Progenitor cell of endocrine pancreas (in vitro differentiated cells): ENCODE results near the gene FOXP1. TPM values are rescaled to one million over a fixed set of nuclear protein-coding genes. Genes with fewer than 3 reads are reported as not detected.

ENCODE experiments used
- DNase-seq: peaks from one replicate; pipeline ENCODE4 v3.0.0; 2021; ENCODE audit warnings: low spot score; ENCODE audit not compliant: unreplicated experiment
- H3K27ac Mint-ChIP-seq: 2 replicates; pipeline ENCODE4 v1.8.0; 2021; ENCODE audit warnings: mild to moderate bottlenecking, moderate library complexity, mixed read lengths
- H3K27me3 Mint-ChIP-seq: 2 replicates; pipeline ENCODE4 v1.8.0; 2021; ENCODE audit warnings: mixed read lengths
- H3K36me3 Mint-ChIP-seq: 2 replicates; pipeline ENCODE4 v1.8.0; 2022; ENCODE audit warnings: mixed read lengths; ENCODE audit not compliant: insufficient read depth
- H3K4me1 Mint-ChIP-seq: 2 replicates; pipeline ENCODE4 v1.8.0; 2021; ENCODE audit warnings: low read depth, mixed read lengths
- H3K4me3 Mint-ChIP-seq: 2 replicates; pipeline ENCODE4 v1.8.0; 2021; ENCODE audit warnings: low read depth, mild to moderate bottlenecking, moderate library complexity, mixed read lengths
- H3K9me3 Mint-ChIP-seq: 2 replicates; pipeline ENCODE4 v1.8.0; 2021; ENCODE audit warnings: low read depth, mixed read lengths
- total RNA-seq: library from RNA; stranded (reverse); gene quantifications from 2 replicates; pipeline ENCODE4 v1.2.1, GENCODE V29; 2021
- TF ChIP-seq, protein P1 (sequence below): fragments of 200-600 bp; sonication (generic); IDR thresholded peaks from one replicate; pipeline ENCODE4 v1.5.0; 2021; ENCODE audit warnings: antibody characterized with exemption, mild to moderate bottlenecking; ENCODE audit not compliant: unreplicated experiment

Gene FOXP1
- total RNA-seq, 1 donor from 2014 or later = 242 TPM

DNA sequence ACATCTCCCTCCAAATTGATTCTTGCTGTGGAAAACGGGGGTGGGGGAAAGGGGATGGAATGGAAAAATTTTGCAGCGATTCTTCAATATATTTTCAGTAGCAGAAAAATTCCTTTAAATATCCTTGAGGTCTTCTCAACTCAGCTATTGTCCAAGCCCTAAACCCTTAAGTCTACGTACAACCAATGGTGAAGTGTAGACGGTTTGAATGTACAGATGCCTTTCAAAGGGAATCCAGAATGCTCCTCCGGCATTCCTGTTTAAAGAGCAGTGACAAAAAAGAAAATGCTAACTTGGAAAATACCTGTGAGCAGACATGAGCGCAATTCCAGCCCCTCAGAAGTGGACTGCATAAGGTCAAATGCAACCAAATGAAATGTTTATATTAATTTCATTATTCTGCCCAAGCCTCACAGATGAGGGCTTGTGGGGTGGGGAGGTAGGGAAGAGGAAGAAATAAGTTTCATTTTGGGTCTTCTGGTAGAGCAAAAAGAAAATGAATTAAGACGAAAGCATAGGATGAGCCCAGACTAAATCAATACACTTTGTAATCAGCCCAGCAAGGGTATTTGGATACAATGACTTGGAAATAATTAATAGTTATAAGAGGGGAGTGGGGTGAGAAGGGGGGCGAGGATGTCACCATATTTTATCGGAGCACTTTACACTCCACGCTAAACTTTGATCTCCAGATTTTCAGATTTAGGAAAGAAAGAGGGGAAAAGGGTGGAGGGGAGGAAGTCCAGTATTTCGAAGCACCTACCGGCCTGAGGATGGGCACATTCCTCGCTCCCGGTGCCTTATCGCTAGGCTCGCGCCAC lies 2.7 kb downstream of the FOXP1 start:
- DNase-seq = no peak
- Mint-ChIP-seq H3K27ac (peak overlapping the region; percentile 91), H3K36me3 (no peaks in the 10 kb centered on the region), H3K4me3 (peak overlapping the region; percentile 96), H3K9me3 (no peaks in the 10 kb centered on the region), H3K4me1 (peaks cover 58% of the 10 kb centered on the region), H3K27me3 (no peaks in the 10 kb centered on the region)
- TF ChIP-seq, protein P1, sequence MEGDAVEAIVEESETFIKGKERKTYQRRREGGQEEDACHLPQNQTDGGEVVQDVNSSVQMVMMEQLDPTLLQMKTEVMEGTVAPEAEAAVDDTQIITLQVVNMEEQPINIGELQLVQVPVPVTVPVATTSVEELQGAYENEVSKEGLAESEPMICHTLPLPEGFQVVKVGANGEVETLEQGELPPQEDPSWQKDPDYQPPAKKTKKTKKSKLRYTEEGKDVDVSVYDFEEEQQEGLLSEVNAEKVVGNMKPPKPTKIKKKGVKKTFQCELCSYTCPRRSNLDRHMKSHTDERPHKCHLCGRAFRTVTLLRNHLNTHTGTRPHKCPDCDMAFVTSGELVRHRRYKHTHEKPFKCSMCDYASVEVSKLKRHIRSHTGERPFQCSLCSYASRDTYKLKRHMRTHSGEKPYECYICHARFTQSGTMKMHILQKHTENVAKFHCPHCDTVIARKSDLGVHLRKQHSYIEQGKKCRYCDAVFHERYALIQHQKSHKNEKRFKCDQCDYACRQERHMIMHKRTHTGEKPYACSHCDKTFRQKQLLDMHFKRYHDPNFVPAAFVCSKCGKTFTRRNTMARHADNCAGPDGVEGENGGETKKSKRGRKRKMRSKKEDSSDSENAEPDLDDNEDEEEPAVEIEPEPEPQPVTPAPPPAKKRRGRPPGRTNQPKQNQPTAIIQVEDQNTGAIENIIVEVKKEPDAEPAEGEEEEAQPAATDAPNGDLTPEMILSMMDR = no peak

DNA sequence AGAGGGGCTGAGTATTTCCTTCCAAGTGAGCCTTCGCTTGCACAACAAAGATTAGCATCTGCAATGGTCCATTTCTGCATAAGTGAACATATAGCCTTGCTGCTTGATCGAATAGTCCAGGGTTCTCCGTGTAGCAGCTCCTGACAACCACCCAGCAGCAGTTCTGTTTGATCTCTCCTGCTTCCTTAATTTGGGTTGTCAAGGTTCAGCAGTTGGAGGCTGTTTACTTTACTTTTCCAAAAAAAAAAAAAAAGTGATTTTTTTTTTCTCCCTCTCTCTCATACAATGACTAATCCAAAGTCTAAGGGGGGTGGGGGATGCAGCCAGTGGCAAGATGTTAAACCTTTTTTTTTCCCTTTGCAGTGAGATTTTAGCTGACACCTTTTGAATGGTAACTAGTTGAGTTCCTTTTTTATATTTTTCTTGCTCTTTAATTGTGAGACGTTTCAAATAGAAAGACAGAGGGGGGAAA lies 3.6 kb downstream of the FOXP1 start:
- TF ChIP-seq, protein P1 = no peak
- H3K27ac Mint-ChIP-seq = peak overlapping the region; percentile 91

DNA sequence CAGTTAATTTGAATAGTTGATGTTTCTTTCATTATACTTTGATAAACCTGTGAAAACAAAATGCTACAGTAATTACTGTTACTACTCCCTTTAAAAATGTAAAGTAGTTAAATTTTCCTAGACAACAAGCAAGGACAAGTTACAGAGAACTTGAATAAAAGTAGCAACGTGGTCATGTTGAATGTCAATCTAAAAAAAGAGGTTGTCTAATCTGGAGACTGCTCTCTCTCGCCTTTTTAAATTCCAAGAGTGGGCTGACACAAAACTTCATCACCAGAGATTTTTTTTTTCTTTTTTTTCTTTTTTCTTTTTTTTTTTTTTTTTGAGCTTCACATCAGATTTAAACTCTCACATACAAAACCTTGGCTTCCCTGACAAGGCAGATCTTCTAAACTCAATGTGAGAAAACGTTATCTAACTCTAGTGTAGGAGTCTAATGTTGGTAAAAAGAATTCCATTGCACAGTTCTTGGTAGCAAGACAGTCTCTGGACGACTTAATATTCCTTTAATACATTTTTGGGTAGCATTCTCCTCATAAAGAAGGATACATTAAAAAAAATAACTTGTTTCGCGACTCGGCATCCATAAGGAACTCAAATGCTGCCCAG lies 4.1 kb downstream of the FOXP1 start:
- TF ChIP-seq, protein P1 = no peak
- H3K9me3 Mint-ChIP-seq = no peaks in the 10 kb centered on the region
- peak overlapping the region; percentile 96 for H3K4me3 Mint-ChIP-seq
- H3K4me1 Mint-ChIP-seq = peaks cover 54% of the 10 kb centered on the region
- peaks cover 9% of the 10 kb centered on the region for H3K36me3 Mint-ChIP-seq
- no peaks in the 10 kb centered on the region for H3K27me3 Mint-ChIP-seq
- H3K27ac Mint-ChIP-seq = peak overlapping the region; percentile 91
- DNase-seq = no peak

More for the DNA sequence above, 3.6 kb downstream of the FOXP1 start:
- Mint-ChIP-seq H3K36me3 (peaks cover 6% of the 10 kb centered on the region), H3K9me3 (no peaks in the 10 kb centered on the region), H3K4me3 (peak overlapping the region; percentile 96), H3K27me3 (no peaks in the 10 kb centered on the region), H3K4me1 (peaks cover 58% of the 10 kb centered on the region)
- DNase-seq = no peak

DNA sequence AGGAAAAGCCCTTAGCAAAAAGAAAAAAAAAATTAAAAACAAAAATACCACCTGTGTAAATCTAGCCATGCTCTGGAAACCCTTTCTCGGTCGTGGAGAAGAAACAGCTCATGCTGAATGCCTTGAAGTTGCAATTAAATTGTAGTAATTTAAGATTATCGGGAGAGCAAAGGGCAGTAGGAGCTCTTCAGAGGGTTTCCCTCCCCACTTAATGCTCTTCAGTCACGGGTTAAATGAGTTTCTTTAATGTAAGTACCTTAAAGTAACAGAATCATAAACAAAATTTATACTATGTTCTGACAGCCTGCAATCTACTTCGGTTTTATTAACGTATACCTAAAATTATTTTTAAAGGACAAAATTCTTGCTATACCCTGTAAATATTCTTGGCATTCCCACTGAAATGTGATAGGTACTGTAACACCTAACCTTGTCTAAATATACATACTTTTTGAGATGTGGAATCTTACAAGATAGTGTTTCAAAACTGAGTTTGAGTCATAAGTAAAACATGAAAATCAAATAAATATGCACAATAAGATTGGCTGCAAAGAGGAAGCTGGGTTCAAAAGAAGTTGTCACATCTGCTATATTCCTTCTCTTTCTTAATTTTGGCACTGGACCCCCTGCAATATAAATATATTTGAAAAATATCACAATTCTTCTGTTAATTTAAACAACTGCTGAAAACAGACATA lies 5.3 kb downstream of the FOXP1 start:
- H3K9me3 Mint-ChIP-seq = no peaks in the 10 kb centered on the region

DNA sequence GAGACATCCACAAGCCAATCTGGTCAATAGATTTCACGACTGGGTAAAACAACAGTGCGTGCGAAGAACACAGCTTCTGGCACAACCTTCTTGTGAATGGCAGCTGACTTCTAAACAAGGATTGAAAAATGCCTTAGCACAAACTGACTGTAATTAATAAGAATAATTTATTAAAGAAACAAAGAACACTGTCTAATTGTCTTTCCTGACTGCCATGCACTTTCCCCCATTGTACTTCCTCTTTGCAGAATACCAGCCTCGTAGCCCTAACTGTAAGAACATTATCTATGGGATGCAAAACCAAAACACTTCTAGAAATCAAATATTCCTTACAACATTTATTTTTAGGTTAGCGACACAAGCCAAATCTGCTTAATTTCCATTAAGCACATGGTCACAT lies 6.5 kb downstream of the FOXP1 start:
- Mint-ChIP-seq H3K4me3 (peak overlapping the region; percentile 50), H3K36me3 (peaks cover 11% of the 10 kb centered on the region), H3K27me3 (no peaks in the 10 kb centered on the region), H3K27ac (peak overlapping the region; percentile 94), H3K9me3 (no peaks in the 10 kb centered on the region), H3K4me1 (peaks cover 65% of the 10 kb centered on the region)
- TF ChIP-seq, protein P1 = no peak
- DNase-seq = no peak

More for the DNA sequence above, 5.3 kb downstream of the FOXP1 start:
- Mint-ChIP-seq H3K4me3 (peak overlapping the region; percentile 50), H3K27ac (peak overlapping the region; percentile 94), H3K4me1 (peaks cover 58% of the 10 kb centered on the region), H3K36me3 (peaks cover 11% of the 10 kb centered on the region), H3K27me3 (no peaks in the 10 kb centered on the region)
- TF ChIP-seq, protein P1 = no peak
- no peak for DNase-seq
